ENCODE data around the gene ZNF891.

The ZNF891 gene

DNA sequence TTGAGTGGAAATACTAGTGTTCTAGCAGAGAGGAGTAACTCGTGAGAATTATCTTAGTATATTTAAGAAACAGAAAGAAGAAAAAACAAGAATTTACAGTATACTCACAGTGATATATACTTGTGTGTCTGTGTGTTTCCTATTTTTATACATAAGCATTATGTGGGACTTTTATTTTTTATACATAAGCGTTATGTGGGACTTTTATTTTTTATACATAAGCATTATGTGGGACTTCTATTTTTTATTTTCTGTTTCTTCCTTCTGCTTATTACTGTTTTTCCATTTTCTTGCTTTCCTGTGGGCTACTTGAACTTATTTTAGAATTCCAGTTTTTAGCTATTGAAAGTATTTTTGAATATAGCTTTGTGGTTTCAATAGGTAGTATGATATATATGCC is 56.2 kb downstream of the ZNF891 start:
- no peak for DNase-seq

DNA sequence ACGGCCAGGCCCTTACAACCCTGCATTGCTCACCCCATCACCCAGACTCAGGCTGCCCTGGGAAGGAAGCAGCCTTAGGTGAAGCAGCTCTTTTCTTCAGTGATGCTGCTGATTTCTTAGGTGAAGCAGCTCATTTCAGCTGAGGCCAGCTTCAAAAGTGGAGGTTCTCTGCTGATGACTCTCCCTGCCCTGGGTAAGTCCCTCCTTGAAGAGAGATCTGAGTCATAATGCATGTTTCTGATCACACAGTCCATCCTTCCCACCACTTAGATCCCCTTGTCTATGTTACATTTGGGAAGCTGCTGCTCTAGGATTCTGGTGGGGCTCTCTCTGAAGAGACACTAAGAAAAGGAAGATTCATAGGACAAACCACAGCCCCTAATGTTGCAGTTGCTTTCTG is 66.5 kb downstream of the ZNF891 start:
- intact Hi-C loops (cut with DNase I) = no loop called here
- DNase-seq = no peak

More for the DNA sequence above, 56.2 kb downstream of the ZNF891 start:
- intact Hi-C loops (cut with DNase I) = no loop called here

DNA sequence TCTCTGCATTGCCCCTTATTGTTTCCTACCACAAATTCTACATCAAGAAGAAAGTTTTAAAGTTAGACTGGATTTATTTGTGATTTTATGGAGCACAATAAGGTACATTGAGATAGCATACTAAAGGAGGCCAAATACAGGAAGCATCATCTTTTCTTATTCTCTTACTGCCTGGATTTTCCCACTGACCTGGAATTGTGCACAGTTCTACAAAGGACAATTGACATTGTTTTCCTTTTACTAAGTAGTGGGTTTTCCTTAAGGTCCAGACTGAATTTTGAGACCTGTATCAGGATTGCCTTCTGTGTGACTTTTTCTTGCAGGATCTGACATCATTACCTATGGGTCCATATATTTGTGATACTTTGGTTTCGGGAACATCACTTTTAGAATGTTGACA is 68.1 kb downstream of the ZNF891 start:
- intact Hi-C loops (cut with DNase I) = no loop called here
- no peak for DNase-seq

DNA sequence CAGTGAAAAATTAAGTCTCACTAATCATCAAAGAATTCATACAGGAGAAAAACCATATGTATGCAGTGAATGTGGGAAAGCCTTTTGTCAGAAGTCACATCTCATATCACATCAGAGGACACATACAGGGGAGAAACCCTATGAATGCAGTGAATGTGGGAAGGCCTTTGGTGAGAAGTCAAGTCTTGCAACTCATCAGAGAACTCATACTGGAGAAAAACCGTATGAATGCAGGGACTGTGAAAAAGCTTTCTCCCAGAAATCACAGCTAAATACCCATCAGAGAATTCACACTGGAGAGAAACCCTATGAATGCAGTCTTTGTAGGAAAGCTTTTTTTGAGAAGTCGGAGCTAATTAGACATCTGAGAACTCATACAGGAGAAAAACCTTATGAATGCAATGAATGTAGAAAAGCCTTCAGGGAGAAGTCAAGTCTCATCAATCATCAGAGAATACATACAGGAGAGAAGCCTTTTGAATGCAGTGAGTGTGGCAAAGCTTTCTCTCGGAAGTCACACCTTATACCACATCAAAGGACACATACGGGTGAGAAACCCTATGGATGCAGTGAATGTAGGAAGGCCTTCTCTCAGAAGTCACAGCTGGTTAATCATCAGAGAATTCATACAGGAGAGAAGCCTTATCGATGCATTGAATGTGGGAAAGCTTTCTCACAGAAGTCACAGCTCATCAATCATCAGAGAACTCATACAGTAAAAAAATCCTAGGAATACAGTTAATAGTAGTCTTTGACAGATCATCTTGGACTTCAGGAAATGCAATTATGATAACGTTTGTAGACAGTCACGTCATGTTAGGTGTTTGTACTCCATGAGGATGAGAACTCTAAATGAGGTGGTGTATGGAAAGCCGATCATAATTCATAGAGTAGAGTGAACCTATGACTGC is 71.6 kb downstream of the ZNF891 start:
- DNase-seq = no peak
- intact Hi-C loops (cut with DNase I) = no loop called here

DNA sequence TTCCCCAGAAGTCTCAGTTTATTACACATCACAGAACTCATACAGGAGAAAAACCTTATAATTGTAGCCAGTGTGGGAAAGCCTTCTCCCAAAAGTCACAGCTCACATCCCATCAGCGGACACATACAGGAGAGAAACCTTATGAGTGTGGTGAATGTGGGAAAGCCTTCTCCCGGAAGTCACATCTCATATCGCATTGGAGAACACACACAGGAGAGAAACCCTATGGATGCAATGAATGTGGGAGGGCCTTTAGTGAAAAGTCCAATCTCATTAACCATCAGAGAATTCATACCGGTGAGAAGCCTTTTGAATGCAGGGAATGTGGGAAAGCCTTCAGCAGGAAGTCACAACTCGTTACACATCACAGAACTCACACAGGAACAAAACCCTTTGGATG is 72.6 kb downstream of the ZNF891 start:
- no peak for DNase-seq
- intact Hi-C loops (cut with DNase I) = no loop called here

Data from posterior cingulate gyrus (tissue), 11 donors.